GM18505 (cell line): ENCODE data around the gene RNF126.

ENCODE experiments used
- ATAC-seq: cut with Tn5 transposase; IDR thresholded peaks from one replicate; pipeline ENCODE4 v1.9.1; 2021; ENCODE audit not compliant: unreplicated experiment
- POLR2A ChIP-seq: IDR thresholded peaks from 4 replicates; pipeline ENCODE4 v1.6.1; 2011; ENCODE audit warnings: borderline replicate concordance; ENCODE audit not compliant: insufficient read depth, insufficient read length; ENCODE audit errors: extremely low read depth

The RNF126 gene

GRCh38 chr19:651114-651818, 11.7 kb downstream of the RNF126 start:
- TF ChIP-seq POLR2A: no peak
- ATAC-seq: no peak

- TF ChIP-seq POLR2A: no peak
- no peak for ATAC-seq
Measured at GRCh38 chr19:650121-650520, 12.9 kb downstream of the RNF126 start.

- no peak for ATAC-seq
- TF ChIP-seq POLR2A: no peak
Measured at GRCh38 chr19:648904-649801, 13.9 kb downstream of the RNF126 start.

- no peak for ATAC-seq
- no peak for TF ChIP-seq POLR2A
Measured at GRCh38 chr19:648305-648704, 14.7 kb downstream of the RNF126 start.

GRCh38 chr19:647566-648284, 15.3 kb downstream of the RNF126 start:
- no peak for ATAC-seq

GRCh38 chr19:646779-647565, 16.0 kb downstream of the RNF126 start:
- no peak for TF ChIP-seq POLR2A

More at GRCh38 chr19:647566-648284, 15.3 kb downstream of the RNF126 start:
- no peak for TF ChIP-seq POLR2A

GRCh38 chr19:645912-646778, 16.9 kb downstream of the RNF126 start:
- ATAC-seq: no peak
- no peak for TF ChIP-seq POLR2A

More at GRCh38 chr19:646779-647565, 16.0 kb downstream of the RNF126 start:
- ATAC-seq: no peak

GRCh38 chr19:644789-645188, 18.2 kb downstream of the RNF126 start:
- TF ChIP-seq POLR2A: no peak
- ATAC-seq: no peak

GRCh38 chr19:644363-644762, 18.7 kb downstream of the RNF126 start:
- no peak for TF ChIP-seq POLR2A
- no peak for ATAC-seq

GRCh38 chr19:643736-644135, 19.3 kb downstream of the RNF126 start:
- no peak for ATAC-seq
- no peak for TF ChIP-seq POLR2A

GRCh38 chr19:642767-643727, 20.0 kb downstream of the RNF126 start:
- no peak for TF ChIP-seq POLR2A
- no peak for ATAC-seq
